Measurements from ENCODE around the gene RPS27L.

RPS27L gene

GRCh38 chr15:63160638-63161037 lies 3.4 kb upstream of the RPS27L start:
- Histone ChIP-seq H4K20me1 (ENCODE audit: insufficient read depth, low read length) (no peaks in the 10 kb centered on the region), H3K4me1 (ENCODE audit: low read length) (peaks cover 5% of the 10 kb centered on the region), H3K27ac (ENCODE audit: low read length) (no peak overlapping the region), H3K36me3 (replicated peaks; ENCODE audit: low read depth, low read length) (no peaks in the 10 kb centered on the region), H3K9me3 (ENCODE audit: insufficient read depth, low read length) (no peaks in the 10 kb centered on the region), H3K79me2 (ENCODE audit: low read length) (peaks cover 14% of the 10 kb centered on the region), H3K9ac (ENCODE audit: low read length) (no peak overlapping the region), H3K27me3 (ENCODE audit: low read depth, low read length) (peaks cover 20% of the 10 kb centered on the region), H3K4me2 (ENCODE audit: low read length) (no peak overlapping the region), H2AFZ (ENCODE audit: low read depth, low read length) (no peak overlapping the region), H3K4me3 (ENCODE audit: low read length) (no peak overlapping the region)
- TF ChIP-seq EZH2phosphoT487 (IDR thresholded peaks at IDR 0.05; ENCODE audit: low read depth) (no peak), CTCF (IDR thresholded peaks at IDR 0.05; ENCODE audit: low read depth, low read length) (no peak)

GRCh38 chr15:63157891-63158431 lies 684 bp upstream of the RPS27L start:
- peak overlapping the region; percentile 69 for H2AFZ ChIP-seq (ENCODE audit: low read depth, low read length)
- peaks cover 16% of the 10 kb centered on the region for H3K79me2 ChIP-seq (ENCODE audit: low read length)
- H3K9ac ChIP-seq (ENCODE audit: low read length), result peak overlapping the region; percentile 87
- H4K20me1 ChIP-seq (ENCODE audit: insufficient read depth, low read length), result no peaks in the 10 kb centered on the region
- TF ChIP-seq CTCF (IDR thresholded peaks at IDR 0.05; ENCODE audit: low read depth, low read length), result no peak
- no peak for TF ChIP-seq EZH2phosphoT487 (IDR thresholded peaks at IDR 0.05; ENCODE audit: low read depth)
- H3K4me2 ChIP-seq (ENCODE audit: low read length), result peak overlapping the region; percentile 76
- H3K27me3 ChIP-seq (ENCODE audit: low read depth, low read length), result 0 out of 2 replicates have a peak, but pooled peaks cover under 1% of the 10 kb centered on the region
- H3K36me3 ChIP-seq (replicated peaks; ENCODE audit: low read depth, low read length), result peaks cover 3% of the 10 kb centered on the region
- peak overlapping the region; percentile 75 for H3K27ac ChIP-seq (ENCODE audit: low read length)
- H3K4me3 ChIP-seq (ENCODE audit: low read length), result peak overlapping the region; percentile 84
- no peaks in the 10 kb centered on the region for H3K9me3 ChIP-seq (ENCODE audit: insufficient read depth, low read length)
- peaks cover 5% of the 10 kb centered on the region for H3K4me1 ChIP-seq (ENCODE audit: low read length)

GRCh38 chr15:63156755-63157117 lies 541 bp downstream of the RPS27L start:
- Histone ChIP-seq H3K4me2 (ENCODE audit: low read length) (peak overlapping the region; percentile 88), H3K9me3 (ENCODE audit: insufficient read depth, low read length) (no peaks in the 10 kb centered on the region), H3K27ac (ENCODE audit: low read length) (peak overlapping the region; percentile 75), H3K4me3 (ENCODE audit: low read length) (peak overlapping the region; percentile 84), H3K4me1 (ENCODE audit: low read length) (peaks cover 5% of the 10 kb centered on the region), H2AFZ (ENCODE audit: low read depth, low read length) (peak overlapping the region; percentile 89), H3K9ac (ENCODE audit: low read length) (peak overlapping the region; percentile 87), H3K36me3 (replicated peaks; ENCODE audit: low read depth, low read length) (peaks cover 8% of the 10 kb centered on the region), H3K27me3 (ENCODE audit: low read depth, low read length) (no peaks in the 10 kb centered on the region), H3K79me2 (ENCODE audit: low read length) (peaks cover 16% of the 10 kb centered on the region), H4K20me1 (ENCODE audit: insufficient read depth, low read length) (no peaks in the 10 kb centered on the region)
- TF ChIP-seq EZH2phosphoT487 (IDR thresholded peaks at IDR 0.05; ENCODE audit: low read depth) (no peak), CTCF (IDR thresholded peaks at IDR 0.05; ENCODE audit: low read depth, low read length) (no peak)

GRCh38 chr15:63156086-63156710 lies 1.1 kb downstream of the RPS27L start:
- TF ChIP-seq CTCF (IDR thresholded peaks at IDR 0.05; ENCODE audit: low read depth, low read length) (no peak), EZH2phosphoT487 (IDR thresholded peaks at IDR 0.05; ENCODE audit: low read depth) (no peak)
- Histone ChIP-seq H3K79me2 (ENCODE audit: low read length) (peaks cover 16% of the 10 kb centered on the region), H3K36me3 (replicated peaks; ENCODE audit: low read depth, low read length) (peaks cover 12% of the 10 kb centered on the region), H2AFZ (ENCODE audit: low read depth, low read length) (peak overlapping the region; percentile 89; the same call in 1 of the 2 replicates), H3K9ac (ENCODE audit: low read length) (peak overlapping the region; percentile 87), H3K27me3 (ENCODE audit: low read depth, low read length) (no peaks in the 10 kb centered on the region), H3K4me1 (ENCODE audit: low read length) (peaks cover 5% of the 10 kb centered on the region), H3K27ac (ENCODE audit: low read length) (peak overlapping the region; percentile 75), H3K9me3 (ENCODE audit: insufficient read depth, low read length) (no peaks in the 10 kb centered on the region), H3K4me2 (ENCODE audit: low read length) (peak overlapping the region; percentile 88), H4K20me1 (ENCODE audit: insufficient read depth, low read length) (no peaks in the 10 kb centered on the region), H3K4me3 (ENCODE audit: low read length) (peak overlapping the region; percentile 84)
